Measurements from ENCODE around the gene CCDC85A.

Gene CCDC85A

GRCh38 chr2:56357655-56358295 lies 174.0 kb downstream of the CCDC85A start:
- no peak for DNase-seq (ENCODE audit: low read depth in 1 of 2, low spot score in 1 of 2)

- no peak for DNase-seq (ENCODE audit: low read depth in 1 of 2, low spot score in 1 of 2)
Measured at GRCh38 chr2:56361844-56362243, 178.1 kb downstream of the CCDC85A start.

- no peak for DNase-seq (ENCODE audit: low read depth in 1 of 2, low spot score in 1 of 2)
Measured at GRCh38 chr2:56364902-56365301, 181.1 kb downstream of the CCDC85A start.

GRCh38 chr2:56369316-56369715 lies 185.5 kb downstream of the CCDC85A start:
- DNase-seq (ENCODE audit: low read depth in 1 of 2, low spot score in 1 of 2) = no peak

- DNase-seq (ENCODE audit: low read depth in 1 of 2, low spot score in 1 of 2) = no peak
Measured at GRCh38 chr2:56372071-56372656, 188.4 kb downstream of the CCDC85A start.

GRCh38 chr2:56375251-56375650 lies 191.5 kb downstream of the CCDC85A start:
- no peak for DNase-seq (ENCODE audit: low read depth in 1 of 2, low spot score in 1 of 2)

GRCh38 chr2:56376699-56377665 lies 193.2 kb downstream of the CCDC85A start:
- no peak for DNase-seq (ENCODE audit: low read depth in 1 of 2, low spot score in 1 of 2)

GRCh38 chr2:56379066-56379465 lies 195.3 kb downstream of the CCDC85A start:
- no peak for DNase-seq (ENCODE audit: low read depth in 1 of 2, low spot score in 1 of 2)

GRCh38 chr2:56380861-56381260 lies 197.1 kb downstream of the CCDC85A start:
- DNase-seq (ENCODE audit: low read depth in 1 of 2, low spot score in 1 of 2) = no peak

- DNase-seq (ENCODE audit: low read depth in 1 of 2, low spot score in 1 of 2) = no peak
Measured at GRCh38 chr2:56382466-56382865, 198.7 kb downstream of the CCDC85A start.

- no peak for DNase-seq (ENCODE audit: low read depth in 1 of 2, low spot score in 1 of 2)
Measured at GRCh38 chr2:56386657-56387056, 202.9 kb downstream of the CCDC85A start.

- no peak for DNase-seq (ENCODE audit: low read depth in 1 of 2, low spot score in 1 of 2)
Measured at GRCh38 chr2:56390644-56391043, 206.9 kb downstream of the CCDC85A start.

- no peak for DNase-seq (ENCODE audit: low read depth in 1 of 2, low spot score in 1 of 2)
Measured at GRCh38 chr2:56410140-56410539, 226.3 kb downstream of the CCDC85A start.

- no peak for DNase-seq (ENCODE audit: low read depth in 1 of 2, low spot score in 1 of 2)
Measured at GRCh38 chr2:56416500-56417176, 232.8 kb downstream of the CCDC85A start.
